DMS153 treated with DMSO at 0.1 percent for 48 hours (cell line): ENCODE results near the gene KLF3.
"Not testable (repeated sequence)": the region's sequence is repeated elsewhere in the genome, so short reads cannot be mapped to it uniquely, and the experiment has no call there.

Source experiments
- DNase-seq: peaks from one replicate; lab custom pipeline; 2025; ENCODE audit not compliant: unreplicated experiment; lab: John Stamatoyannopoulos, UW

KLF3 gene

DNA sequence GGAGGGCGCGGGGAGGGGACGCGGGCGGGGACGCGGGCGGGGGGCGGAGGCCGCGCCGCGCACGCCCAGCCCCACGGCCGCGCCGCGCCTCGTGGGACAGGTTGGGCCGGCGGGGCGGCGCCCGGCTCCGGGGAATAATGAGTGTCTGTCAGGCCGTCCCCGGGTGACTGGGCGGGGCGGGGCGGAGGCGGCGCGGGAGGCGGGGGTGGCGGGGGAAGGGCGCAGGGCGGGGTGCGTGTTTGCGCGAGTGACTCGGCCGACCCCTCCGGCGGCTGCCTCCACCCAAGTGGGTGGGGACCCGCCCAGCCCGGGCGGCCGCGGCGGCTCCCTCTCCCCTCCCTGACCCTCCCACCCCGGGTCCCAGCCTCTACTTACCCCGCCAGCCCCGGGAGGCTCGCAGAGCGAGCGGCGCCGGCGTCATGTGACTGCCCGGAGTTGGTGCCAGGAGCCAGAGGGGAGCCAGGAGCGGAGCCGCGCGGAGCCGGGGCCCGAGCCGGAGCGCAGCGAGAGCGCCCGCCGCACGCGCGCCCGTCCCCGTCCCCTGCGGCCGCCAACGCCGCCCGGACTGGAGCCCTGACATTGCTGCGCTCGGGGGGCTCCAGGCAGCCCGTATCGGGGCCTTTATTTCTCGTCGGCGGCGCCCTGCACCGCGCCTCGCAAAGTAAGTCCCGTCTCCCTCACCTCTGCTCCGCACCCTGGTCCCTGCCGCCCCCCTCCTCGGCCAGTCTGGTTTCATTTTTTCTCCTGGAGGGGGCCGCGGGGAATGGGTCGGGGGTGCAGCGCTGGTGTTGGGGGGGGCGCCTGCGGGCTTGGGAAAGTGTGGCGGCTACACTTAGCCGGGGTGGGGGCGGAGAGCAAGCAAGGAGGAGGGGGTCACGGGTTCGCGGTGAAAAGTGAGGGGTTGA lies at the start of gene KLF3:
KLF3 (plus strand) TSS at position 399 of the 905 bp plus-strand sequence. CDS start 16,427 bp downstream, outside the sequence.
- peak; percentile 40 for DNase-seq

DNA sequence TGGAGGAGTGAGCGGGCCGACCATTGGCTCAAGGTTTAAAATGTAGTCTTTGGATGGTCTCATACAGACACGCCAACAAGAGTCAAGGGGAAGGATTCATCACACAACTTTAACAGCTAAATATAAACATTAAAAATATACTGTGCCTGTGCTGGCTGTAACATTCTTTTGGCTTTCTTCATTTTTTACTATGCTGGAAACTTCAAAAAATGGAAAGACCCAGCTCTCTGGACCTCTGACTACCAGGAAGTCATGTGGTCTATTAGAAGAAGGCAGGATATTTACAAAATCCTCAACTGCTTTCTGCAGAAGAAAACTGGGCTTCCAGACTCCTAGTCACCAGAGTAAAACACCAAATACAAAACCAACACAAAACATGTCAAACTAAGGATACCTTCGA lies 49.8 kb upstream of the KLF3 start:
- no peak for DNase-seq

- DNase-seq: no peak
These were observed 48.2 kb upstream of the KLF3 start for GRCh38 chr4:38615847-38616246.

DNA sequence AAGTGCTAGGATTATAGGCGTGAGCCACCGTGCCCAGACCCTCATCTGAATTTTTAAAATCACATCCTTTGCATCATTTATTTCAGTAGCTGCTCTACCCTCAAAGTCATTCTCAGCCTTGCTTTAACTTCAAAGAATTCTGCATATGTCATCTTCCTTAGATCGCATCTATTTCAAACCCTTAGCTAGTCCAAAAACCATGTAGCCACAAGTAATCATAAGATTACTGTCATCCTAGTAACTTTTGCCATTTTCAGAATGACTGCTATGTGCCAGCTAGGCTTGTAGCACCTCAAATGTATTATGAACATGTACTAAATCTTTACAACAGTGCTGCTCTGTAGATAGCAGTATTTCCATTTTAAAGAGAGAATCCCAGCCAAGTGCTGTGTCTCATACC lies 45.5 kb upstream of the KLF3 start:
- no peak for DNase-seq

DNA sequence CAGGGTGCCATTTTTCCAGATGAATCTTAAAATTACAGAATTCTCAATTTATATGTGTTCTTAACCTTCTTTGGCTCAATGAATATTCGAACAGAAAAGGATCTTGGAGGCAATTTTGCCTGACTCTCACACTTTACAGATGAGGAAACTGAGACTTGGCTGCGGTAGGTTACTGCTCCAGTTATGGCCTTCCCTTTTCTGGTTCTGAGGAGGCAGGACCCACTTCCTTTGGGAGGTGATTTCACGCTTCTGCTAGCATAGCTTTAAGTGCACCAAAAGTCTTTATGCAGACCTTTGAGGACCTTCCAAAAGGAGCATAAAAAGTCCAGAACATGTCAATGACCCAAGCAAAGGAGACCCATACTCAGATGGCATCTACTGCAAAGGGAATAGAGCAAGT lies 44.7 kb upstream of the KLF3 start:
- no peak for DNase-seq

DNA sequence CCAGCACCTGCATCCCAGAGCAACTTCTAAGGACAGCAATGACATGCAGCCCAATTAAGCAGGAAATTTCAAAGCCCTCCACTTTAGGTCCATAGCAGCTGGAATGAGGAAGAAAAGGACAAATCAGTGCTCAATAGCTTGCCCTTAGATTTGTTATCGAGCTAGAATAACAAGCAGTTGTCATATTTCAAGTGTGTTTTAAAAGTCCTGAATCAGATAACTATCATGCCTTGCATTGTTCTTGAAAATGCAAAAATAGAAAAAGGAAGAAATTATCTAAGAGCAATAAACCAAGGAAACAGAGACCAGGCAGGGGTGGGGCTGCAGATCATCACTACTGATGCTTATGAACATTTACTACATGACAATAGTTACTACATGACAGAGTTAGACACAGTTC lies 43.9 kb upstream of the KLF3 start:
- DNase-seq: no peak

- DNase-seq: no peak
These were observed 43.4 kb upstream of the KLF3 start for GRCh38 chr4:38620527-38621027.

DNA sequence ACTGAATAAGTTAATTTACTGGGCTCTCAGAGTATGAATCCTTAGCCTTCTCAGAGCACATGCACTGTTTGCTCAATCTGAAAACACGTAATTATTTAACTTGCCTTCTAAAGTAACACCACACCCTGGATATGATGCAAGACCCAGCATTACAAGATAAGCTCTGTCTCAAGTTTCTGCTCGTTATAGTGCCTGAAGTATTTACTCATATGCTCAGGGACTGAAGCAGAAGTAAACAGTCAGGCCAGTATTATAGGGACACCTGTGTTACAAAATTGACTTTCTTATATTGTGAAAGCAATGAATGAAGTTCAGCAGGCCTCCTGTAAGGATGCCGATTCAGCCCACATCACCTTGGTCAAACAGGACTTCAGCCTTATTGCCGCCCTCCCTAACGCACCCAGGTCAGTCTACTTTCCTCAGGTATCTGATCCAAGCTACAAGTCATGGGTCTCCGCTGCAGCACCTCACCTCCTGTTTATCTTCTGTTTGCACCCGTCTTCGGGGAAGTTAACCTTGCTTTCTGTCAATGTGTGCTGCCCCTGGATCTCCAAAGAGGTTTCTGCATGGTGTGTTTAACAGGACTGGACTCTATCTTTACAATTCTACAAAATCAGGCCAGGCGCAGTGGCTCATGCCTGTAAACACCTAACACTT lies 42.8 kb upstream of the KLF3 start:
- peak; percentile 3 for DNase-seq

GRCh38 chr4:38621831-38622230 lies 42.2 kb upstream of the KLF3 start:
- no peak for DNase-seq

DNA sequence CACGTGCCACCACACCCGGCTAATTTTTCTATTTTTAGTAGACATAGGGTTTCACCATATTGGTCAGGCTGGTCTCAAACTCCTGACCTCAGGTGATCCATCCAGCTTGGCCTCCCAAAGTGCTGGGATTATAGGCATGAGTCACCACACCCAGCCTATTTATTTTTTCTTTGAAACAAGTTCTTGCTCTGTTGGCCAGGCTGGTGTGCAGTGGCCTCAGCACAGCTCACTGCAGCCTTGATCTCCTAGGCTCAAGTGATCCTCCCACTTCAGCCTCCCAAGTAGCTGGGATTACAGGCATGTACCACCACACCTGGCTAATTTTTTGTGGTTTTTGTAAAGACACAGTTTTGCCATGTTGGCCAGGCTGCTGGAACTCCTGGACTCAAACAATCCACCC lies 41.7 kb upstream of the KLF3 start:
- DNase-seq: not testable (repeated sequence)

DNA sequence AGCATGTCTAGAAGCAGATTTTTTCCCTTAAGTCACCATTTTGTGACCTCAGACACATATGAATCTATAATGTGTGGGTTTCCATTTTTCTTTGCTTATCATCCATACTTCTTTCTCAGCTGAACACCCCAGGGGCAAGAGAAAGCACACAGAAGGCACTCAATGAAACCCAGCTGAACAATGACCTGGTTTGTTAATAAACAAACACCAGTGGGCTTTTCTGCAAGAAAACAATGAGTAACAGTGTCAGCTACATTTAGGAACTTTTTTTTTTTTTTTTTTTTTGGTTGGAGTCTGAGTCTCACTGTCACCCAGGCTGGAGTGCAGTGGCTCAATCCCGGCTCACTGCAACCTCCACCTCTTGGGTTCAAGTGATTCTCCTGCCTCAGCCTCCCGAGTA lies 40.7 kb upstream of the KLF3 start:
- DNase-seq: no peak

- no peak for DNase-seq
These were observed 39.7 kb upstream of the KLF3 start for GRCh38 chr4:38624311-38624710.

GRCh38 chr4:38625508-38625907 lies 38.5 kb upstream of the KLF3 start:
- DNase-seq: no peak

DNA sequence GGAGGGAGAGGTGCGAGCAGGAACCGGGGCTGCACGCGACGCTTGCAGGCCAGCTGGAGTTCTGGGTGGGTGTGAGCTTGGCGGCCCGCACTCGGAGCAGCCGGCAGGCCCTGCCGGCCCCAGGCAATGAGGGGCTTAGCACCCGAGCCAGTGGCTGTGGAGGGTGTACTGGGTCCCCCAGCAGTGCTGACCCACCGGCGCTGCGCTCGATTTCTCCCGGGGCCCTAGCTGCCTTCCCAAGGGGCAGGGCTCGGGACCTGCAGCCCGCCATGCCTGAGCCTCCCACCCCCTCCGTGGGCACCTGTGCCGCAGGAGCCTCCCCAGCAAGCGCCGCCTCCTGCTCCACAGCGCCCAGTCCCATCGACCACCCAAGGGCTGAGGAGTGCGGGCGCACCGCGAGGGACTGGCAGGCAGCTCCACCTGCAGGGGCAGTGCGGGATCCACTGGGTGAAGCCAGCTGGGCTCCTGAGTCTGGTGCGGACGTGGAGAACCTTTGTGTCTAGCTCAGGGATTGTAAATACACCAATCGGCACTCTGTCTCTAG lies 37.0 kb upstream of the KLF3 start:
- DNase-seq: not testable (repeated sequence)

GRCh38 chr4:38630519-38630918 lies 33.5 kb upstream of the KLF3 start:
- no peak for DNase-seq

DNA sequence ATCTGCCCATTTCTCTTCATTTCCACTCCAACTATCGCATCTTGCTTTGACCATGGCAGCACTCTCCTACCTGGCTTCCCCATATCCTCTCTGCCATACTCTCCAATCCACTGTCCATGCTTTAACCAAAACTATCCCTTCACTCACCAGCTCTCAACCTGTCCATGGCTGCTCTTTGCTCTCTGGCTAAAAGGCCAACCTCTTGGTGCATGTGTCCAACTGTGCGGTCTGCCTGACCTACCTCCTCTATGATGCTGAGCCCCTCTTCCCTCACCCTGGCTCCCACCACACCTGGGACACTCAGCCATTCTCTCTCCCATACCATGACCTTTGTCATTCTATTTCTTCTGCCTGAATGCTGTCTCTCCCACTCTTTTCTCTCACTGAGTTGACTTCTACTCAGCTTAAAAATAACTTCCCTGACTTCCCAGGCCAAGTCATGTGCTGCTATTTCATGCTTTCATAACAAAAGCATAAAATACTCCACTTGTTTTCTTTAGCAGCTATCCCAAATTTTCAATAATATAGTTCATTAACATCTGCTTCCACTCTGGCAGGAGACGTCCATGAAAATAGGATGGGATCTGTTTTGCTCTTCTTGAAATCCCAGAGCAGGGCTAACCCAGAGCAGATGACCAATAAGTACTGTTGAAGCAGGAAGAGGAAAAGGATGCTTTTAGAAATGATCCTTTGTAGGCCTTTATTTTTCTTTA lies 29.8 kb upstream of the KLF3 start:
- DNase-seq: no peak

GRCh38 chr4:38639242-38639641 lies 24.8 kb upstream of the KLF3 start:
- DNase-seq: no peak

GRCh38 chr4:38641811-38642210 lies 22.2 kb upstream of the KLF3 start:
- no peak for DNase-seq

DNA sequence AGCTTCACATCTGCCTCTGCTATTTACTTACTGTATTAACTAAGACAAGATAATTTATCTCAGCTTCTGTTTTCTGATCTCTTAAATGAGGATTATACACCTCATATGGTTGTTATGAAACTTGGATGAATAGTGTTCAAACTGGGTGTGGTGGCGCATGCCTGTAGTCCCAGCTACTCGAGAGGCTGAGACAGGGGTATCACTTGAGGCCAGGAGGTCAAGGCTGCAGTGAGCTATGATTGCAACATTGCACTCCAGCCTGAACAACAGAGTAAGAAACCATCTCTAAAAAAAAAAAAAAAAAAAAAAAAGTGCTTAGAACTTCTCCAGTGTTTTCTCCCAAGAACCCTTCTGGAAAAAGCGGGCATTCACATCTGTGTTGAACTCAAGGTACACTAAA lies 19.8 kb upstream of the KLF3 start:
- DNase-seq: no peak

- no peak for DNase-seq
These were observed 16.7 kb upstream of the KLF3 start for GRCh38 chr4:38647101-38647819.

DNA sequence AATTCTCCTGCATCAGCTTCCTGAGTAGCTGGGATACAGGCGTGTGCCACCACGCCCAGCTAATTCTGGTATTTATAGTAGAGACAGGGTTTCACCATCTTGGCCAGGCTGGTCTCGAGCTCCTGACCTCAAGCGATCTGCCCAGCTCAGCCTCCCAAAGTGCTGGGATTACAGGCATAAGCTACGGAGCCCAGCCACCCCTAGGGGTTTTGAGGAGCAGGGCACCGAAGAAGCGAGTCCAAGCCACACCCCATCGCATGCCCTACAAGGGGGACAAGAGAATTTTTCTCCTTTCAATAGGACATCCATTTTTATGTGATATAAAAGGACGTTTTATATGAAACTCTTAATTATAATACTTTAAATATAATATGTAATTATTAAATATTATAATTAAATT lies 13.9 kb upstream of the KLF3 start:
- no peak for DNase-seq
